Hematopoietic multipotent progenitor cell treated with erythropoietin and hydrocortisone succinate and interleukin-3 and kit ligand, for 15 days (in vitro differentiated cells): ENCODE data around the gene CORO1C.
"Not testable (repeated sequence)": the region's sequence is repeated elsewhere in the genome, so short reads cannot be mapped to it uniquely, and the experiment has no call there.

Experiments
- DNase-seq: peaks from one replicate; pipeline ENCODE4 v3.0.0-alpha.2; 2015; ENCODE audit warnings: low spot score

Gene CORO1C

DNA sequence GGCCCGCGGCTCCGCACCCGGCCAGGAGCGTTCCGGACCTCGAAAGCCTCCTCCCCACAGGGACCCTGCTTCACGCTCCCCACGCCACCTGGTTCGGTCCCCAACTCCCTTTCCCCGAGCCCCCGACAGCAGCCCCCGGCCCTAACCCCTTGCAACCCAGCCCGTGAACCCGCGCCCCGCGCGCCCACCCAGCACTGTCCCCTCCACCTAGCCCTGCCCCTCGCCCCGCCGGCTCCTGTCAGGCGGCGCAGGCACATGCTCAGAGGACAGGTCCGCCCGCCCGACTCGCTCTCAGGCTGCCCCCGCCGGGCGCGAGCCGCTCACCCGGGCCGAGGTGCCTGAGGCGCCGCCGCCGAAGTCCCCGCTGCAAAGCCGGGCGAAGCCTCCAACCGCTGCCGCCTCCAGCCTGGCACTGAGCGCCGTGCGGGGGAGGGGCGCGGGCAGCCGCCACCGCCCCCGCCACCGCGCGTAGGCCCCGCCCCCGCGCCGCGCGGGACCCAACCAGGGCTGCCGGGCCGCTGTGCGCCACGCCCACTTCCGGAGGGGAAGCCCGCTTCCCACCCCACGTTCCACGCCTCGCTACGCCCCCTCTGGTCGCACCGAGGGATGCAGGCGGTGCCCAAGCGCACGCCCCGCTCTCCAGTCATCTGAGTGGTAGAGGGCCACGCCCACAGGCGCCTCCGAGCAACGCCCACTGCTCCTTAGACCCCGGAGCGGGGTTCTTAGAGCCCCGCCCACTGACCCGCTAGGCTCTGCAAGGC lies at the start of gene CORO1C:
CORO1C (minus strand) TSS at position 414 of the 761 bp plus-strand sequence. CDS start 30,200 bp downstream, outside the sequence.
- peak; percentile 98 for DNase-seq

DNA sequence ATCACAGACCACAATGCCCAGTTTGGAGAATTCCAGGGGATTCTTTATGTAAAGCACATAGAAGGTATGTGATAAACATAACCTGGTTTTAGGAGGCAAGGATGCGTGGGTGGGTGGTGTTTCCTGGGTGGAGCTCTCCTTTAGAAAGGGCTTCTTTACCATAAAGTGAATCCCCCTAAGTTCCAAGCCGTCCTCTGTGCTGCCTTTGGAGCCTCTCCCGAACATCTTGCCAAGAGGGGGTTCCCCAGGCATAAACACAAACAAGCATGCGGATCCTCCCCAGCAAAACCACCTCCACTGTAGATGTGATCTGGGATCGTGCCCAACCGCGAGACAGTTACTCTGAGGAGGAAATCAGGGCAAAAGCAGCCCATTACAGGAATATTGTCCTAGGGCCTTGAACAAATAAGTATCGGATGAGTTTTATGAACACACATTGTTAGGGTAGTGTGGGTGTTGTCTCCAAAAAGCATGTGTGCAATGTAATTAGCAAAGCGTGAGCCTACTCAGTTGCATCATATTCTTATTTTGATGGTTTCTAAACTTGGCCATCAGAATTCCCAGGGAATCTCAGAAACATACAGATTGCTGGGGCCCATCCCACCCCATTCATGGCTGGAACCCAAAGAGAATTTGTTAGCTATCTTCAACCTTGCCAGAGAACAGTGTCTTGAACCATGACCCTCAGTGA lies 48.8 kb upstream of the CORO1C start:
- DNase-seq, result no peak

DNA sequence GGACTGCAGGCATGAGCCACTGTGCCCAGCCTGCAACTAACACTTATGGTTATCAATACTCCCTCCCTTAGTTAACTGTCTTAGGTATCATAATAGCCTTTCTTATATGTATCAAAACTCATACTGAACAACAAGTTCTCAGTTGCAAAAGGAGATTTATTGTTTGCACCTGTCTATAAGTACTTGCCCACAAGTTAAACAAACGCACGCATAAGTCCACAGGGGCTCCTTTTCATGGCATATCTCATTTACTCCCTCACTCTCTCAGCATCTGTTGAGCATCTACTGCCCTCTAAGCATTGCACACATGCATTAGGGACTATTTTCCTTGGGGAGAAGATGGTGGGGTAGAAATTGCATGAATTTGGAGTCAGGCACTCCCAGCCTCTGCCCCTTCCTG lies 46.7 kb upstream of the CORO1C start:
- no peak for DNase-seq

DNA sequence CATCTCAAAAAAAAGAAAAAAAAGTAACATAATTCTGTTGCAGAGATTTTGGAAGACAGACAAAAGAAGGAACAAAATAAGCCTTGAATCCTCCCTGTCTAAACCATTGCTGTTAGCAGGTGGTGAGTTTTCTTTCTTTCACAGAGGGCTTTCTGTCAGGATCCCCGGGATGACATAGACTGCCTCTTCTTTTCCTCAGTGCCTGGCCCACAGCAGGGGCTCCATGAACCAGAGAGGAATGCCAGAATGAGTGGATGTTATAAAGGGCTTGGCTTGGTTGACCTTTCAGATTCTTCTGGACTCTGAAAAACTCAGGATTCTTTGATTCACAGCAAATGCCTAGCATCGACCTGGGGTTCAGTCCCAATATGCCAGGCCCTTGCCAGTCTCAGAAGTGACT lies 45.8 kb upstream of the CORO1C start:
- DNase-seq, result no peak

DNA sequence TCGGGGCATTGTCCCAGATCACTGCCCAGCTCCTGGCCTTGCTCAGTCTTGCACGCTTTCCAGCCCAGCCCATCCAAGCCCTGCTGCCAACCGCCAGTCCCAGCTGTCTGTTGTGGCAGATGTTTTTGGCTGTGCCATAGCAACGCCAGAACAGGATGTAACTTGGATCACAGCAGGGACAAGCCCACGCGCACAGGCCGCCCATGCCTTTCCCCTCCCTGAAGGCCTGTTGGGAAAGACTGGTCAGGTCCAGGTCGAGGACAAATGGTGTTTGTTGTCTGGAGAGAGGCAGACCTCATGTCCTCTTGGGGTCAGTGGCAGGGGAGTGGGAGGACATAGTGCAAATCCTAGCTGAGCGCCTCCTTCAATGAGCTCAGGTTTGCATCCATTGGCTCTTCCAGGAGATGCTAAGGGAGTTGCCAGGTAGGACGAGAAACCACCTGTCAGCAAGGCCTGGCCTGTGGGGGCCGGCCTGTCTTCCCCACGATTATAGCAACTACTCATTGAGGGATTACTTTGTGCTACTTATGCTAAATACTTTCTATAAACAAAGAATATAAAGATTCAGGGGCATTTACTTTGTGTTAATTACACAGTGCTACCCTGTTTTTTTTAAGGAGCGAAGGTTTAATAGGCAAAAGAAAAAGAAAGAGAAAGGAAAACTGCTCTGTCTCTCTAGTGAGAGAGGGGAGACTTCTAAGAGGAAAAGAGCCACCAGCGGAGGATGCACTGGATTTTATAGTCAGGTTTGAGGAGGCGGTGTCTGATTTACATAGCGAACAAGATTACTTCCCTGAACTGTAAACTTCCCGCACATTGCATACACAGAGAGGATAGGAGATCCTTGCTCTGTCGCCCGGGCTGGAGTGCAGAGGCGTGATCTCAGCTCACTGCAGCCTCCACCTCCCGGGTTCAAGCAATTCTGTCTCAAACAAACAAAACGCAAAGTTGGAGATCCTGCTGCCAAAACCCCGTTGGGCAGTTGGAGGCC lies 42.8 kb upstream of the CORO1C start:
- no peak for DNase-seq

DNA sequence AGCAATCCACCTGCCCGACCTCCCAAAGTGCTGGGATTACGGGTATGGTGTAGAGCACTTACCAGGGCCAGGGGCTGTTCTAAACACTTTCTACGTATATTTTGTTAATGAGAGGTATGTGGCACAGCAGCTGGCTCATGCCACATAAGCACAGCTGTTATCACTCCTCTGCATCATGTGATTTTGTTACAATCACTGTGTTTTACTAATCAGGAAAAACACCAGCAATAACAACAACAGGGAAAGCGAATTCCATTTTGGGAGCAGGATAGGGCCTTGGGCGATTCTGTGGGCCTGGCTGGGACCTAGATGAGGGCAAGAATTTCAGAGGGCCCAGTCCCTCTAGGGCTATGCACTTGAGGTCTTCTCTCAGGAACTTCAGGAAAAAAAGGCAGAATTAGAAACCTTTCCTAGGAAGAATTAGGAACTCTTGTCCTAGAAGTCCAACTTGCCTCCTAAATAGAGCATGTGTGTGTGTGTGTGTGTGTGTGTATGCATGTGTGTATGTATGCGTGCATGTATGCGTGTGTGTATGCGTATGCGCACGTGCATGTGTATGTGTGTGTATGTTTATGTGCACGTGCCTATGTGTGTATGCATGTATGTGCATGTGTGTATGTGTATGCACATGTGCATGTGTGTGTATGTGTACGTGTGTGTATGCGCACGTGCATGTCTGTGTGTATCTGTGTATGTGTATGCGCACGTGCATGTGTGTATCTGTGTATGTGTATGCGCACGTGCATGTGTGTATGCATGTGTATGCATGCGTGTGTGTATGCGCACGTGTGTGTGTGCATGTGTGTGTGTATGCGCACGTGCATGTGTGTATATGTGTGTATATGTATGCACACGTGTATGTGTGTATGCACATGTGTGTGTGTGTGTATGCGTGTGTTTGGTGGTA lies 41.8 kb upstream of the CORO1C start:
- DNase-seq, result no peak

DNA sequence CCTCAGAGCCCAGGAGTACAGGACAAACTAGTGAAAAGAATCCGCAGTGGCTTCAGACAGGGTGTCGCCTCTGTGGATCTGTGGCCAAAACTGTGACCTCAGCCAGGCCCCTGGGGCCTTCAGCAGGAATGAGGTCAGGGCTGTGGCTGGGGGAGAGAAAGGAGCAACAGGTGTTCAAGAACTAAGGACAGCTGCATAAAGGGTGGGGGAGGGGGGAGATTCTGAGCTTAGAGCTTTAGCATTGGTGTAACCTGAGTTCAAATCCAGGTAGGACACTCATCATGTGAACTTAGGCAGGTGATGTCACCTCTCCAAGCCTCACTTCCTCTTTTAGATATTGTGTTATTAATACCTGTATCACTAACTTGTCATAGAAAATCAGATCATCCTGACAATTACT lies 40.9 kb upstream of the CORO1C start:
- DNase-seq, result no peak

DNA sequence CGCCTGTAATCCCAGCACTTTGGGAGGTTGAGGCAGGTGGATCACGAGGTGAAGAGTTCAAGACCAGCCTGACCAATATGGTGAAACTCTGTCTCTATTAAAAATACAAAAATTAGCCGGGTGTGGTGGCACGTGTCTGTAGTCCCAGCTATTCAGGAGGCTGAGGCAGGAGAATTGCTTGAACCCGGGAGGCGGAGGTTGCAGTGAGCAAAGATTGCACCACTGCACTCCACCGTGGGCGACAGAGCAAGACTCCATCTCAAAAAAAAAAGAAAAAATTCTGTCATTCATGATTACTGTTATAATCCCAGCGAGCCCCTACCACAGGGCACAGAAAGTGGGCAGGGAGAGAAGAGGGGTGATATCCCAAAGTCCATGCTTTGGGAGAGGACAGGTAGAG lies 40.5 kb upstream of the CORO1C start:
- DNase-seq, result not testable (repeated sequence)

DNA sequence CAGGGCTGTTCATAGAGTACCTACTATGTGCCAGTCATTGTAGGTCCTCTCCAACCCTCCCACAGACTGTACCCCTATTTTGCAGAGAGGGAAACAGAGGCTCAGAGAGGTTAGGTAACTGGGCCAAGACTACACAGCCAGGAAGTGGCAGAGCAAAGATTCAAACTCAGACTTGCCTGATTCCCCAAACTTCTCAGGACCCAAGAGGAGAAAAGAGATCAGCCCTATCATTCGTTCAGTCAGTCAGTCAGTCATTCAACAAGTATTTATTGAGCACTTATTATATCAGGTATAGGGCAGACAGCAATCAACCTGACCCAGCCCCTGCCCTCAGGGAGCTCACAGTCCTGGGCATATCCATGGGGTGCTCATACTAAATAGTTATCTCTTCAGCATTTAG lies 39.6 kb upstream of the CORO1C start:
- DNase-seq, result no peak

DNA sequence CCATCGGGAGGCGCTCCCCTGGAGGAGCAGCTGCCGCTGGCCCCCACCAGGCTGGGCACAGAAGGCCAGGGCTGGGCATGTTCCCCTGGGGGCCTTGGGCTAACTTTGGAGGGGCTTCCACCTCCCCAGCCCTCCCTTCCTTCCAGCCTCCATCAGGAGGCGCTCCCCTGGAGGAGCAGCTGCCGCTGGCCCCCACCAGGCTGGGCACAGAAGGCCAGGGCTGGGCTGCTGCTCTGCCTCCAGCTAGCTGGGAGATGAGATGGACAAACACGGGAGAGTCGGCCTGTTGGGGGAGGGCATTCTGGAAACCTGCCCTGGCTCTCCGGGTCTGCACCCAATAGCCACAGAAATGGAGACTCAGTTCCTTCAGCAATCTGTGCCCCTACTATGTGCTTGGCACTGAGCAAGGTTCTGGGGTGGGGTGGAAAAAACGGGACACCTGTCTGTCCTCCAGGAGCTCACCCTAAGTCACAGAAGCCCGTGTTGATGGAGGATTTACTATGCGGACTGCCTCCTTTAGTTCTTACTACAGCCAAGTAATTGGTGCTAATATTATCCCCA lies 39.0 kb upstream of the CORO1C start:
- DNase-seq, result no peak

DNA sequence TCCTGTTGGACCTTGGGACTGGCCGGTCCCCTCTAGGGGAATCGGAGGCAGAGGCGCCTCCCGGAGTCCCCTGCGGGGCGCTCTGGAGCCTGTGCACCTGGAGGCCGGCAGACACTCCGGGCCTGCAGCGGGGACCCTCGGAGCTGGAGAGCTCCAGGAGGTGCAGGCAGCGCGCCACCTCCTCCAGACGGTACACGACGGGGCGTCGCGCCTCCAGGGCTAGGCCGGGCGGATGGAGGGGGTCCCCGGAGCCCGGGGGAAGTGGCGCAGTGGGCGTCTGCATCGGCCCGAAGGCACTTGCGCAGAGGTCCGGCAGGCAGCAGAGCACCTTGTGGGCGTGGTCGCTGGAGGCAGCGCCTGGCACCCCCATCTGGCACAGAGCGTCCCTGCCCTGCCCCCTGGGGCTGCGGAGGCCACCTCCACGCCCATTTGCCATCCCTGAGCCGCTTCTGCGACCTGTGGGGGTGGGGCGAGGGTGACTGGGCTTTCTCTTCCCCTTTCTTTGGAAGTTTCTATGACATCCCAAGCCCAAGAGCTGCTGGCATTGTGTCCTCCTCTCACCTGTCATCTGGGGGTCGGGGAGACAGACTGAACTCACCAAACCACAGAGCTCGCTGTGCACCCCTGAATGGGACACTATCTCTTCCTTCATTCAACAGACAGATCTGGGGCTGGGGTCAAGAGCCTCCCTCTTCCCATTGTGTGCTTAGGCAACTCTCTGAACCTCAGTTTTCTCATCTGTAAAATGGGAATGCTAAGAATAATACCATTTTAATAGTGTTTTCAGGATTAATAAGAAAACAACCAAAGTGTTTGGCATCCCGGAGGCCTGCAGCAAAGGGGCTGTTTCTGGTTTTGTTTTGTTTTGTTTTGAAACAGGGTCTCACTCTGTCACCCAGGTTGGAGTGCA lies 37.5 kb upstream of the CORO1C start:
- peak; percentile 24 for DNase-seq

DNA sequence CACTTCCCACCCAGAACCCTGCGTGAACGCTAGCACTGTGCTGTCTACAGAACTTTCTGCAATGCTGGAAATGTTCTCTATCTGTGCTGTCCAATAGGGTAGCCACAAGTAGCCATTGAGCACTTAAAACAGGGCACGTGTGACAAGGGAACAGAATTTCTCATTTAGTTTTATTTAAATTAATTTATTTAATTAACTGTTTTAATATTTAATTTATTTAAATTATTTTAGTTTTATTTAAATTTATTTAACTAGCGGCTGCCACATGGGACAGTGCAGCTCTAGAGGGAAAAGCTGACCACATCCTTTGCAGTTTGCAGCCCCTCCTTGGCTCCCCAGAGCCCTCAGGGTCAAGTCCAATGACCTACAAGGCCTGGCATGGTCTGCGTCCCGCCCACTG lies 35.0 kb upstream of the CORO1C start:
- no peak for DNase-seq

DNA sequence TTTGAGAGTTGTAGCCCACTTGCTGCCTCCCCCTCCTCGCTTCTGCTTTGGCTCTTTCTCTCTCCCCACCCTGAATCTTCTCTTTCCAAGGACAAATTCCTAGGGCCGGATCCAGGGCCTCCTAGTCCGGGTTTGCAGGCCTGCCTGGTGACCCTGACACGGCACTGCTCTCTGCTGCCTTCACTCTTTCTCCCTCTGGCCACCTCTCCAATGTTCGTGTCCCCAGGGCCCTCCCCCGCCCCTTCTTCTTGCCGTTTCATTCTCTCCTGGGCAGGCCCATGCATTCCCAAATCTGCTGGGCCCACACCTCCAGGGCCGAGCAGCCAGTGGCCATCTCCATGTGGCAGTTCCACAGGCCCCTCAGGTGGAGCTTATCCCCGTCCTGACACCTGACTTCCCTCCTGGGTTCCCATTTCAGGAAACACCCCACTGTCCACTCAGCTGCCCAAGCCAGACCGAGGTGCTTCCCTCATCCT lies 34.0 kb upstream of the CORO1C start:
- DNase-seq, result no peak

DNA sequence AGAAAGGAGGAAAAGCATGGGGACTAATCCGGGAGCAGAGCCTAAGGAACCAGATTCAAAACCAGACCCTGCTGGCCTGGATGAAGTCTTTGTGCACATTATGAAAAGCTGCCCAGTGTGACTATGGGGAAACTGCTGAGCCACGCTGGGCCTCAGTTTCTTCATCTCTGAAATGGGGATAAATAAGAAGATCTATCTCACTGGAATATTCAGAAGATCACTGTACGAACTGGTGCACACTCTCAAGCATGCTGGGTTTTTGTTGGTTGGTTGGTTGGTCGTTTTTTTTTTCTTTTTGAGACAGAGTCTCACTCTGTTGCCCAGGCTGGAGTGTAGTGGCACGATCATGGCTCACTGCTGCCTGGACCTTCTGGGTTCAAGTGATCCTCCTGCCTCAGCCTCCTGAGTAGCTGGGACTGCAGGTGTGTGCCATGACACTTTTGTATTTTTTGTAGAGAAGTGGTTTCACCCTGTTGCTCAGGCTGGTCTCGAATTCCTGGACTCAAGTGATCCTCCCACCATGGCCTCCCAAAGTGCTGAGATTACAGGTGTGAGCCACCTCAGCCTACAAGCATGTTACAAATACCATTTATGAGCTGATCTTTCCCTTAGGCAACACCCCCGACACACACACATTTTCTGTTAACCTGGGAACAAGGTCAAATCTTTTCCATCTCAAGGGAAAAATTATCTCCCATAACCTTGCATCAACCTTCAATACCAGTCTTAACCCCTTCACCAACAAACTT lies 33.4 kb upstream of the CORO1C start:
- DNase-seq, result no peak

DNA sequence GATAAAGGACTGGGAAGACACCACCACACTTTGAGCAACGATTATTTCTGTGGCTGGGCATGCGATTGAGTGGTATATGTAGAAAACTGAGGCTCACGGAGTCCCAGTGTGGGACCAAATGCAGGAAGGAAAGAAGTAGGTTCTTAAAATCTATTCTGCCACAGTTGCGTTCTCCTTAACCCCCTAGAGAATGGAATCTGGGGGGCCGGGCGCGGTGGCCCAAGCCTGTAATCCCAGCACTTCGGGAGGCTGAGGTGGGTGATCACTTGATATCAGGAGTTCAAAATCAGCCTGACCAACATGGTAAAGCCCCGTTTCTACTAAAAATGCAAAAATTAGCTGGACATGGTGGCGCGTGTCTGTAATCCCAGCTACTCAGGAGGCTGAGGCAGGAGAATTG lies 29.9 kb upstream of the CORO1C start:
- no peak for DNase-seq

DNA sequence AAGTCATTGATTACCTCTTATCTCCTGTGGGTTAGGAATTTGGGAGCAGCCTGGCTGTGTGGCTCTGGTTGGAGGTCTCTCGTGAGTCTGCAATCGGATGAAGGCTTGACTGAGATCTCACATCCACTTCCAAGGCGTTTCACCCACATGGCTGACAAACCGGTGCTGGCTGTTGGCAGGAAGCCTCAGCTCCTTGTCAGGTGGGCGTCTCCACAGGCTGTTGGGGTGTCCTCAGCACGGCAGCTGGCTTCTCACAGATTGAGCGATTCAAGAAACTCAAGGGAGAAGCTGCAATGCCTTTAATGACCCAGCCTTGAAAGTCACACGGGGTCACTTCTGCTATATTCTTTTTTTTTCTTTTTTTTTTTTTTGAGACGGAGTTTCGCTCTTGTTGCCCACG lies 28.6 kb upstream of the CORO1C start:
- DNase-seq, result no peak

DNA sequence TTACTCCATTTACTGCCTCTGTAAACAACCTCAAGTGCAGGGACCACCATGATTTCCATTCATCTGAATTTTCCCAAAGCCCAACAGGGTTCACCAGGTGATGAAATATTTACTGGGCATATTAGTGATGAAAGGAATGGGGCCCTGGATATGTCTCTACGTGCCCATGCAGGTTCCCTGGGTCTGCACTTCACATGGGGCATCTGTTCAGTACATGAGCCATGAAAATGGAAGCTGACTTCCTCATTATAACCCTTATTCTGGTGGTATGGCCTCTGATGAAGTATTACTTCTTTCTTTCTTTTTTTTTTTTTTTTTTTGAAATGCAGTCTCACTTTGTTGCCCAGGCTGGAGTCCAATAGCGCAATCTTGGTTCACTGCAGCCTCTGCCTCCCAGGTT lies 26.5 kb upstream of the CORO1C start:
- DNase-seq, result no peak

DNA sequence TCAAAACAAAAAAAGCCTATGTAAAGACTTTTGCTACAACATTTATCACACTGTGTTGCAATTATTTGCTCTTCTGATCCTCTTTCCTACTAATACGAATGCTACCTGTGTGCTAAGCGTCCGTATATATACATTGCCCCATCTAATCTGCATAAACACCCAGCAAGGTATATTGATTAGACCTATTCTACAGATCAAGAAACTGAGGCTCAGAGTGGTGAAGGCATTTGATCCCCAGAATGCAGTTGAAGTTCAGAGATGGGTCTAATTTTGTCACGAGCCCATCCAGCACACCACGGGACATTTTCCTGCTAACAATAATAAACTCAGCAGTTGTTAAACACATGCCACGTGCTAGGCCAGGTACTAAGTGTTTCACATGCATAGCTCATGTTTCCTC lies 25.1 kb upstream of the CORO1C start:
- no peak for DNase-seq

DNA sequence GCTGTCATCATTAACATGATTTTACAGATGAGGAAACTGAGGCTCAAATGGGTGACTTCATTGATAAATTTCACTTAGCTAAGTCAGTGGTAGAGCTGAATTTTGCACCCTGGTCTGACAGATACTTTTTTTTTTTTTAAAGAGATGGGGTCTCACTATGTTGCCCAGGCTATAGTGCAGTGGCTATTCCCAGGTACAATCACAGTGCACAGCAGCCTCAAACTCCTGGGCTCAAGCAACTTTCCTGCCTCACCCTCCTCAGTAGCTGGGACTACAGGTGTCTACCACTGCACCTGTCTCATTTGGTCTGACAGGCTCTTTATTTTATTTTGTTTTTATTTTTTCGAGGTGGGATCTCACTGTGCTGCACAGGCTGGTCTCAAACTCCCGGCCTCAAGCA lies 24.2 kb upstream of the CORO1C start:
- DNase-seq, result no peak
